HG02610 (cell line): ENCODE results near the gene TAC3.
"Not testable (repeated sequence)": the region's sequence is repeated elsewhere in the genome, so short reads cannot be mapped to it uniquely, and the experiment has no call there.

Experiments used
- ATAC-seq: cut with Tn5 transposase; IDR thresholded peaks from one replicate; pipeline ENCODE4 v1.9.1; 2021; ENCODE audit warnings: mild to moderate bottlenecking, moderate library complexity; ENCODE audit not compliant: unreplicated experiment

TAC3 gene

DNA sequence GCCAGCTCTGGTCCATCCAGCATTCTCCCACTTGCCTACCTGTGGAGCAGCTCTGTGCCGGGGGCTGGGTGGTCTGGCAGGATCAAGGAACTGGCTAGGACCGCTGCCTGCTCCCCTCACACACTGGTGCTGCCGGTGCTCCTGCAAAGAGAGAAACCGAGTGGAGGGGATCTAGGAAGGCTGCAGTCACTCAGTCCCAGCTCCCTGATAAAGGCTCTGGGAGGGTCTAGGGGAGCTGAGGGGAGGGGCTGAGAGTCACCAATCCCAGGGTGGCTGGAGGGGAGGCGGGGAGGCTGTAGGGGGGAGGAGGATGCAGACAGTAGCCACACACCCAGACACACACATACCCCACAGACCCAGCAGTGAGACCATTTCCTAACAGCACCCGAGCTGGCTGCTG is at the start of gene TAC3:
Gene TAC3 (minus strand): TSS at position 182 of the 400 bp plus-strand sequence. CDS start 732 bp downstream, outside the sequence.
- no peak for ATAC-seq

DNA sequence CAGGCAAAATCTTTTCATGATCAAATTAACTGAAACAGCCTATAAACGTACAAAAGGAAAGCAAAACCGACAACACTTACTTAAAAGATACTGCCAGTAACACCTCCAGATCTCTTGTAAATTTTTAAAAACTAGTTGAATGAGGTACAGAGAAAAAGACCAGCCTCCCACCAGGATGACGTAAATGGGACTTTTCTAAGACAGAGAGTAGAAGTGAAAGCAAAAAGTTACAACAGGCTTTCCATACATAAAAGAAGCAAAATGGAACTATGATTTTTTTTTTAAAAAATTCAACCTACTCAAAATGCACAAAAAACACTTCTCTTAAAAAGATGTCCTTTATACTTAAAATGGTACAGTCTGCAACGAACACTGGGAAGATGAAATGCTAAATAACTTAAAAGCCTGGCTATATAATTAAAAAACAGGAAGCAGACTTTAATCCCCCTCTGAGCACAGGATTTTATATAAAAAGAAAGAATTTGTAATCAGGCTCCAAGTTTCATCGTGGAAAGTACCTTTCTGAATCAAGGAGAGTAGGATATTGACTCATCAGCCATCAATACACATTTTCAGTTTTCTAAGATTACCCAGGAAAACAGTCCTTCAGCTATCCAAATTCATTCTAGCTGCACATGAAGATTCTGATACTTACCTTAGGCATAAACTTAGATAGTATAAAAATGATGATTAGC is 47.8 kb upstream of the TAC3 start:
- ATAC-seq = peak; percentile 85

DNA sequence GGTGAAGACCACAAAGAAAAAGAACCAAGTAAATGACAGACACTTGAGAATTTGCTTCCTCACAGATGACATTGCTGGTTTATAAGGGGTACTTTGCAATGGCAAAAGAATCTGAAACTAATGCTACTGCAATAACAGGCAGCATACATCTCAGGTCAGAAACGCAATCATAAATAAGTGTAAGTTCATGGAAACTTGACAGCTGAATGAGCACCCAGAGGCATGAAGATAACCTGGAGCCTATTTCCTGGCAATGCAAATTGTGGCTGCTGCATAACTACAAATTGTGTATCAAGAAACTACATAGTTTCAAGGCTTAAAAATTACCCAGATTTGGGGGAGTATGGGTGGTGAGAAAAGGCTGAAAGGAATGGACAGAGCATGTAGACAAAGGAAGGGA is 42.1 kb upstream of the TAC3 start:
- no peak for ATAC-seq

DNA sequence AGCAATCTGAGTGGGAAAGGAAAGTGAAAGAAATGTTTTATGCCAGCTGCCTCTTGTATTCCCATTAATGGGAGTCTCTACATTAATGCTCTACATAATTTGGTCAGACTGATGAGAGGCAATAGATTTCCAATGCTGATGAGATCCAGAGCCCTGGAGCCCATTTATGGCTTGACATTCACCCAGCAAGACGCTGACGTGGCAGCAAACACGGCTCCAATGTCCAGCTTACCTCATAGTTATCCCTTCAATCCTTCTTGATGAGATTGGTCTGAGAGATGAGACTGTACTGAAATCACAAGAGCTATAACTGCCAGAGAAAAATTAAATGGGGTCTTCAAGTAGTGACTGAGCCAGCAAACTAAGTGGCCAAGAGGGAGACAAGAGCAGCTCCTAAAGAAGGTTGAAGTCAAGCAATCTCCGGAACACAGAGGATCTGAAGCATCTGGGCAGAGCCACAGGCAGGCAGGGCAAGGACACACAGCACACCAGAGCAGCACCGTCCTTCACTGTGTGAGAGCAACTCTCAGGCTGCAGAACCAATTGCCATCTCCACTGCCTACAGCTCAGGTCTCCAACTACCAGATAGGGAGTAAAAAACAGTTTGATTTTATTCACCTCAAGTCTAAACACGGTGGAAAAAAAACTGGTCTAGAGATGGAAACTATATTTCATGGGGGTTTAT is 40.9 kb upstream of the TAC3 start:
- ATAC-seq = no peak

DNA sequence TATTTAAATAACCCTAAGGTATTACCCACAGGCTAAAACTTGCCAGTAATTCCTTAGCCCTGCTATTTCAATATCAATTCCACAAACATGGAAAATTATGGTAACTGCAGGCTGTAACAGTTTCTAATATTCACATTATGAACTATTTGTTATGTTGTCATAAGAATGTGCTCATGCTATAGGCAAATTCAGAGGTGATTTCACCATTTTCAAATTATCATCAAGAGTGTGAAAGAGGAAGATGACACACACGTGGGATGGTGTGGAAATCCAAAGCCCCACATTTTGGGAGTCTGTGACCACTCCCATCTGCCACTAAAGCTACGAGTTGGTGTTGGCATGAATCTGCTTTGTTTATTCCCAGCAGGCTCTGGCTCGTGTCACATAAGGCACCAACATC is 39.5 kb upstream of the TAC3 start:
- no peak for ATAC-seq

DNA sequence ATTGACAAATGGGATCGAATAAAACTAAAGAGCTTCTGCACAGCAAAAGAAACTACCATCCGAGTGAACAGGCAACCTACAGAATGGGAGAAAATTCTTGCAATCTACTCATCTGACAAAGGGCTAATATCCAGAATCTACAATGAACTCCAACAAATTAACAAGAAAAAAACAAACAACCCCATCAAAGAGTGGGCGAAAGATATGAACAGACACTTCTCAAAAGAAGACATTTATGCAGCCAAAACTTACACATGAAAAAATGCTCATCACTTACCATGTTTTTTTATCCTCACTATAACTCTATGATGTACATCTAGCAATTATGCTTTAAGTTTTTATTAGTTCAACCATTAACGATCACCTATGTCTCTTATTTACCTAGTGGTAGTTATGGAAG is 37.6 kb upstream of the TAC3 start:
- not testable (repeated sequence) for ATAC-seq

DNA sequence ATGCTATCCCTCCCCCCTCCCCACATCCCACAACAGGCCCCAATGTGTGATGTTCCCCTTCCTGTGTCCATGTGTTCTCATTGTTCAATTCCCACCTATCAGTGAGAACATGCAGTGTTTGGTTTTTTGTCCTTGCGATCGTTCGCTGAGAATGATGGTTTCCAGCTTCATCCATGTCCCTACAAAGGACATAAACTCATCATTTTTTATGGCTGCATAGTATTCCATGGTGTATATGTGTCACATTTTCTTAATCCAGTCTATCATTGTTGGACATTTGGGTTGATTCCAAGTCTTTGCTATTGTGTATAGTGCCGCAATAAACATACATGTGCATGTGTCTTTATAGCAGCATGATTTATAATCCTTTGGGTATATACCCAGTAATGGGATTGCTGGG is 36.8 kb upstream of the TAC3 start:
- not testable (repeated sequence) for ATAC-seq

DNA sequence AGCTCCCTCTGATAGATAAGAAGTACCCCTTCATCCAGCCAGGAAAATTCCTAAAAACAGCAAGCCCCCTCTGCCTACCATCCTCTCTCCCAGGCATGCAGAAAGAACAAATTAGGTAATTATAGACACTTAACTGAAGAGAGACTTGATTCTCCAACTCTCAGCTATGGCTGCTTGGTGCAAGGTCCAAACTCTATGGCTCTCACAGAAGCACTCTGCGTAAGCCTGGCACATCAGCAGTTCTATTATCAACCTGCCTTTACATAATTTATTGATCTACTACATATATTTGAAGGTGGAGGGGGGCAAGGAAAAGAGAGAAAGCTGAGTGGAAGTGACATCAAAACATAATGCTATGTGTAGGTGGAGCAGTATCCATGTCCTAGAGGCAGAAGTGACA is 34.7 kb upstream of the TAC3 start:
- ATAC-seq = no peak

DNA sequence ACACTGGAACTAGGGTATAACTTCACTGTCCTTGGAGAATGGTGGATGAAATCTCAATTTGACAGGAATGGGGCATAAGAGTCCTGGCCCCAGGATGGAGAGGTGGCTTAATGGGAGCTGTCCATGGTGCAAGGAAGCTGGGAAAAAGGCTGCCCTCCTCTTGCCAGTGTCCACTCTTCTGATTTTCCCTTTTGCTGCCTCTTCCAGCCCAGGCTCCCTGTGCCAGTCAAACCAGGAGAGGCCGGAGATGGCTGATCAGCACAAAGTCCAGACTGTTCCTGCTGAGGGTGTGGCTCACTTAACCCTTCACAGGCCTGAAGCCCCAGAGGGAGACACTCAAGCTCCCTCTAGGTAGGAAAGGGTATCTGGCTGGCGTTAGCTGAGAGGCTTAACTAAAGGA is 33.6 kb upstream of the TAC3 start, which contains the start of gene MYO1A:
Gene MYO1A (minus strand): TSS at position 240 of the 400 bp plus-strand sequence. CDS start 1,806 bp downstream, outside the sequence.
- no peak for ATAC-seq

DNA sequence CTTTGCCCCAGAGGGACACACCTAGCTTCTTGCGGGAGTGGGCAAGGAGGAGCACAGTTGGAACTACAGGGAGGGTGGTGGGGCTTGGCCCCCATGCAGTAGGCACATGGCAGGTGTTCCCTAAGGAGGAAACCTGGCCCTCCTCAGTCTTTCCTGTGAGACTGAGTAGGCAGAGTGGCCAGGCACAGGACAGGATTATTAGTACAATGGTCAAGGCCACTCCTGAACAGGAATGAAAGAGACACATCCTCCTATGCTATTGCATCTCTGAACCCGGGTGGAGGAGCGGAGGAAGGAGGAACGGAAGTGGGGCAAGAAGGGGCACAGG is 32.8 kb upstream of the TAC3 start:
- ATAC-seq = no peak

DNA sequence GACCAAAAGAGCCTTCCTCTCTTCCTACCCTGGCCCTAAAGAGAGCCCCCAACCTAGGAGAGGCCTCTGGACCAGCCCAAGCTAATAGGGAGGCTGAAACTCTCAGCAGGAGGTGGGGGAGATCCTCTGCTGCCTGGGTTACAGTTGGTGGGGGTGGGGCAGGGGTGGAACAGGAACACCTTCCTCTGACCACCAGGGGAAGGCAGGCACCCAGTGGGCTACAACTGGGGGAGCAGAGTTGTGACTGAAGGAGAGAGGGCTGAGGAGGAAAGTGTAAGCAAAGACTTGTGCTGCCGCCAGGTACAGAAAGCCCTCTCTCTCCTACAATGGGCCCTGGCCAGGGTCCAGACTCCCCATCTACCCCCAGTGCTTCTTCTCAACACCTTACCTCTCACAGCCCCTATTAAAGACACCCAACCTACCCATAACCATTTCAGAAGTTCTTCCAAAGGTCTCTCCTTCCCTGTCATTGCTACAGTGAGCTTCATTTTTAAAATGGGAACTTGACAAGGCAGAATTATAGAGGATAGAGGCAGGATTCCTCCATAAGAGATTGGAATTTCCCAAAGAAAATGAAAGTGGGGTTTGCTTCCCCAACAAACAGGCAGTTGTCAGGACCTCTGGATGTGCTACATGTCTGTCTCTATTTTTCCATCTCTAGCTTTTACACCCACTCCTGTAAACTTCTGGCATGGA is 32.2 kb upstream of the TAC3 start:
- ATAC-seq = no peak

DNA sequence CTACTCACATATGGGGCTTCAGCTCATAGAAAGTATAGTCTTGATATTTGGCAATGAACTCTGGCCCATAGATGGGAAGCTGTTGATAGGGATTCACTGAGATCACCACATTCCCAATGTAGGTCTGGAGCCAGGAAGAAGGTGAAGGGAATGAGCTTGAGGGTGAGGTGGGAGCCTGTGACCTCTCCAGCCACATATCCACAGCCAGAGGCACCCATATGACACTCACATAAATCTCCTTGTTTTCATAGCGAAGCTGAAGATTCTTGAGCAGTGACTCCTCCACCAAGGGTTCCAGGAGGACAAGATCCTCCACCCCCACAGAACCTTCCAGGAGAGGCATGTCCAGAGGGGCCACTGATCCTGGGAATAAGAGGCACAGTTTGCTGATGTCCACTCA is 31.7 kb upstream of the TAC3 start:
- ATAC-seq = no peak

DNA sequence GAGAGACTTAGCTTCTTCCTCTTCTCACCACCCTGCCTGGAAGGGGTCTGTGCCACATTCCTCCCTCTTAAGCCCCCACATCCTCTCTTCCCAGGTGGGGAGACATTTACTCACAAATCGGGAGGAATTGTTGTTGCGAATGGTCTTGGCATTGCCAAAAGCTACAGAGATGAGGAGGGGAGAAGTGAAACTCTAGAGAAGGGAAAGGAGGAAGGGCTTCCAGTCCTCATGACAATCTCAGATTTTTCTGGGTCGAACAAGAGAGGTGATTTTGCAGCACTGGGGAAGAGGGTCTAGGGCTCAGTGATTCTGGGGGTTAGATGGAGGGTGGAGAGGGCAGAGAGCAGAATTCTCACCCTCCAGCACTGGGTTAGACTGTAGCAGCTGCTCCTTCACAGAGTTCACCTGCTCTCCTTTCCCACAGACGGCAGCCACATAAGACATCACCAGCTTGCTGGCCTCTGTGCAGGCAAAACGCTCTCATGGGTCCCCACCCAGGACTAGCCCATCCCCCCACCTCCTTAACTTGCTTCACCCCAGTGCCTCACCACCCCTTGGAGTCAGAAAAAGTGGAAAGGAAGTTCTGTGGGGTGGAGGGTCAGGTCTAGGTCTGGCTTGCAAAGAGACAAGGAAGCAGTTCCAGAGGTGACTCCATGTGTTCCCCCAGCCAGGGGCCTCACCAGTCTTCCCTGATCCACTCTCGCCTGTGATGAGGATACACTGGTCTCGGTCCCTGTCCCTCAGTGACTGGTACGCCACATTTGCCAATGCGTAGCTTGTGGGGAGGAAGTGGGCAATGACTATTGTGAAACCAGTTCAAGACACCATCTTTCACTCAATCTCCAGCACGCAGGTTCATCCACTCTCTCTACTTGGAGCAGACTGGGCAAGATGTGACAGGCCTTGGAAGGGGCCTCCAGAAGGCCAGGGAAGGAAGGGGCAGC is 30.9 kb upstream of the TAC3 start:
- peak; percentile 44 for ATAC-seq

DNA sequence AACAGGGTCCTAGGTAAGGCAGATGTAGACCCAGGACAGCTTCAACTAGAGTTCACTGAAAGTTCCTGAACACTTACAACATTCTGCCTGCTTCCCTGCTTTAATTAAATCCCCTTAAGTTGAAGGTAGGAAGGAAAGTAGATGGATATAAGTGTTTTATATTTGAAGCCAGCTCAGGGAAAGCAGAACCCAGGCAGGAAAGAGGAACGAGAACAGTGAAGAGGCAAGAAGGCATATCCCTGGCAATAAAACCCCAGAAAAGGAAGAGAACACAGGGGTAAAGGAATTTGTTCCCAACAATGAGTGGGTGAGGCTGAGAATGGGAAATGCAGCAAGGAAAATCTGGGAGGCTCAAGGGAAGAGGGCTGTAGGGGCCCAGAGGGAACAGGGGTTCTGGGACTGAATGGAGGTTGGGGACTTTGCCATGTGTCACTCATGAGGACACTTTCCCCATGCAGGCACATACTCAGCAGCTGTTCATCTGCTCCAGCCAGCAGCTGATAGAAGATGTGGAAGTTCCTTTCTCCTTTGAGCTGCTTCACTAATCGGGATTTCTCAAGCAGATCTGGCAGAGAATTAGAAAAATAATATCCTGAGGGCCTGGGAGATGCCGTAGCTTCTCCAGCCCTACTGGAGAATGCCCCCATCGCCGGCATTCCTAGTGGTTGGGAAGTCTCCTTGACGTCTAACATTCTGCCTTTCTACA is 29.9 kb upstream of the TAC3 start:
- no peak for ATAC-seq

DNA sequence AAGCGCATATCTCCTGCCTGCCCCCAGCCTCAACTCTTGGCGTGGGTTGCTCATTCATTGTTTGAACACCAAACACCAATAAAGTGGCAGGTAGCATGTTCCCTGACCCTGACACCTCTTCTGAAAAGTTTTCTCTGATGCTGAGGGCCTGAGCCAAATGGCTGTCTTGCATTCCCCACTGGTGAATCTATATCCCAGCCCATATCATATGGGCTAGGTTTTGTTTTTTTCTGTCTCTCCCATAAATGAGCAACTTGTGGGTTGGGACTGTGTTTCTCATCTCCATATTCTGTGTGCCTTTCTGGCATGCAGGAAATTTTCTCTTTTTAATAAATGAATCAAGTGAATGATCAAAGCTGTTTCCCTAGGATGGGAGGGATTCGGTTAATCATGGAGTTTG is 28.6 kb upstream of the TAC3 start:
- no peak for ATAC-seq

DNA sequence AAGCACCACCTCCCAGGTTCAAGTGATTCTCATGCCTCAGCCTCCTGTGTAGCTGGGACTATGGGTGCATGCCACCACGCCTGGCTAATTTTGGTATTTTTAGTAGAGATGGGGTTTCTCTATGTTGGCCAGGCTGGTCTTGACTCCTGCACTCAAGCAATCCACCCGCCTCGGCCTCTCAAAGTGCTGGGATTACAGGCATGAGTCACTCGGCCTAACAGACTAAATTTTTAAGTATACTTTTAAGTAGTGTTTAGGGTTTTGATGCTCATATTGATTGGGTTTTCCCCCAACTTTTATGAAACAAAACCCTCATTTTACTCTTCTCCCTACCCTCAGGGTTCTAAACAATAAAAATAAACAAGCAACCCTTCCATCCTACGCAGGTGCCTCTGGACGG is 28.1 kb upstream of the TAC3 start:
- no peak for ATAC-seq

DNA sequence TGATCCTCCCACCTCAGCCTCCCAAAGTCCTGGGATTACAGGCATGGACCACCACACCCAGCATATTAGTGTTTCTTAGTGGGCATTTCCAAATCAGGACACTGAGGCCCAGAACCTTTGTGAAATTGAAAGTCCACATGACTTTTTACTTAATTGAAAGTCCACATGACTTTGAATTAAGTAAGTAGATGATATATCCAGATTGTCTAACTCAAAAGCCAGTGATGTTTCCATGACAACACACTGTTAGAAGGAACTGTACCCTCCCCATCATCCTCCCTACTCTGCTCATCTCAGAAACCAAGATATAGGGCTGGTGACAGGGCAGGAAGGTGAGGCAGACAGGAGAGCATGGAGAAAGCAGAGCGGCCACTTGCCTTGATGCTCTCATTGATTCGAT is 26.4 kb upstream of the TAC3 start:
- no peak for ATAC-seq

DNA sequence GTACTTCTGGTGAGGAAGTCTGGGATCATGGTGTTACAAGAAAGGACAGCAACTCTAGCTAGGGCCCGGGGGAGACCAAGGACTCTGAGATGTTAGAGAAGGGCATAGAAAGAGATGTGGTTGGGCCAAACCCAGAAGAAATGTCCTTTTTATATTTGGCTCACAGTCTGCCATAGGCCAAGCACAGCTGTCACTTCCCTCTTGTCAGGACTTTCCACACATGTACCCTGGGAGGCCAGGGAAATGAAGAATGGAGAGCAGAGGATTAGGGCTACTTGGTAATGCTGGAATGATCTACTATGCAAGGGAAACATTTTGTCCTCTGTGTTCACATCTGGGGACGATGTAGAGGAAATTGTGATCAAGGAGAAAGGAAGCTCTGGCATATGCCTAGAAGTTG is 24.4 kb upstream of the TAC3 start:
- no peak for ATAC-seq

DNA sequence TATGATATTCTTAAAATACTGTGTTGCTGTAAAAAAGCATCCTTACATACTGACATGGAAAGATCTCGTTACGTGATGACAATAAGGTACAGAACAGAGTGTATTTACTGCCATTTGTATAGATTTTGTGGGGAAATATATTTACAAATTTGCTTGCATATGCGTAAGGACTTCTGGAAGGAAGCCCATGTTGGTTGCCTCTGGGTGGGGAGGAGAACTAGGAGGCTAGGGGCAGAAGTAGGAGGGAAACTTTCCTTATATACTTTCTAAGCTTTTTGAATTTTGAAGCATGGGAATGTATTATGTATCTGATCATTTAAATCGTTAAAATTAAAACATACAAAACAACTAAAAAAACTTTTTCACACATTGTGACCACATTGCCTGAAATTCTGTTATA is 23.9 kb upstream of the TAC3 start:
- no peak for ATAC-seq

DNA sequence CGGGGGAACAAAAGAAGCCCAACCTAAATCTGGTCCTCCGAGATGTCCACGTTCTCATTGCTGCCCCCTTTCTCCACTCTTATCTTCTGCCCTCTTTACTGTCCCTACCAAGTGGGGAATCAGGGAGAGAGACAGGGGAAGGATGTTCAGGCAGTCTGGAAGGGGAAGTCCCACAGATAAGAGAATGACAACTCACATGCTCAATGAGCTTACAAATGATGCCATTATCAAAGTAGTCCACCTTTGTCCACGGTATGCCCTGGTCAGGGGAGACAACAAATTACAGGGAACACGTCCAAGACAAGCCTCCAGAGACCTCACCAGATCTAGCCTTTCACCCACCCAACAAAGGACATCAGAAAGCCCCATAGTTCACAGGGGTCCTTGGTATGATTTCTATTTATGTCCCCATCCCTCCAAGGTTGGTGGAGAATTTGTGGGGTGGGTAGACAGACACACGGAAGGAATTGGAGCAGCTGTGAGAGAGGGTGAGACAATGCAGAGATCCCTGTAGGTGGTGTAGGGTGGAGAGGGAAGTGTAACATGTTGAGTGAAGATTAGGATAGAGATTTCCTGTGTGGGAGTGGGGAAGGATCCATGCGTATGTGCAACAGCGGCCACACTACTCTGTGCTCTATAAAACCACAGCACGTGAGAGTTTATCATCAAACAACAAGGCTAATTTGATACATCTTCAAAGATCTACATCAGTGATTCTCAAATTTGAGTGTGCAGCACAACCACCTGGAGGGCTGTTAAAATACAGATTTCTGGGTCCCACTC is 22.9 kb upstream of the TAC3 start:
- ATAC-seq = no peak
